Measurements from ENCODE around the gene PRC1.
A peak's percentile ranks its signal among the peaks of the same experiment; 100 is the strongest.

The PRC1 gene

GRCh38 chr15:90989040-90989768 lies 5.1 kb downstream of the PRC1 start:
- no peak for DNase-seq (ENCODE audit: low spot score)

- DNase-seq (ENCODE audit: low spot score): no peak
These were observed 6.0 kb downstream of the PRC1 start for GRCh38 chr15:90988296-90988695.

GRCh38 chr15:90987561-90988141 lies 6.7 kb downstream of the PRC1 start:
- DNase-seq (ENCODE audit: low spot score): no peak

GRCh38 chr15:90986790-90987507 lies 7.4 kb downstream of the PRC1 start:
- DNase-seq (ENCODE audit: low spot score): no peak

- DNase-seq (ENCODE audit: low spot score): no peak
These were observed 12.2 kb downstream of the PRC1 start for GRCh38 chr15:90982135-90982534.

GRCh38 chr15:90981681-90982080 lies 12.7 kb downstream of the PRC1 start:
- DNase-seq (ENCODE audit: low spot score): no peak

- DNase-seq (ENCODE audit: low spot score): no peak
These were observed 14.8 kb downstream of the PRC1 start for GRCh38 chr15:90979582-90979981.

- DNase-seq (ENCODE audit: low spot score): no peak
These were observed 20.1 kb downstream of the PRC1 start for GRCh38 chr15:90974216-90974615.

- DNase-seq (ENCODE audit: low spot score): no peak
These were observed 22.2 kb downstream of the PRC1 start for GRCh38 chr15:90972133-90972532.

- DNase-seq (ENCODE audit: low spot score): no peak
These were observed 24.1 kb downstream of the PRC1 start for GRCh38 chr15:90970274-90970673.

- DNase-seq (ENCODE audit: low spot score): no peak
These were observed 25.9 kb downstream of the PRC1 start for GRCh38 chr15:90968434-90968833.

- no peak for DNase-seq (ENCODE audit: low spot score)
These were observed 27.1 kb downstream of the PRC1 start for GRCh38 chr15:90967206-90967605.

- DNase-seq (ENCODE audit: low spot score): no peak
These were observed 28.1 kb downstream of the PRC1 start for GRCh38 chr15:90966262-90966661.

GRCh38 chr15:90962021-90962420 lies 32.3 kb downstream of the PRC1 start:
- DNase-seq (ENCODE audit: low spot score): no peak

GRCh38 chr15:90960298-90961091 lies 33.8 kb downstream of the PRC1 start:
- DNase-seq (ENCODE audit: low spot score): no peak

- DNase-seq (ENCODE audit: low spot score): no peak
These were observed 34.4 kb downstream of the PRC1 start for GRCh38 chr15:90959894-90960293.

GRCh38 chr15:90959028-90959595 lies 35.2 kb downstream of the PRC1 start:
- DNase-seq (ENCODE audit: low spot score): no peak

GRCh38 chr15:90957791-90958190 lies 36.5 kb downstream of the PRC1 start:
- no peak for DNase-seq (ENCODE audit: low spot score)

GRCh38 chr15:90957031-90957790 lies 37.1 kb downstream of the PRC1 start:
- DNase-seq (ENCODE audit: low spot score): peak; percentile 72

- DNase-seq (ENCODE audit: low spot score): peak; percentile 92
These were observed 37.9 kb downstream of the PRC1 start for GRCh38 chr15:90956274-90957030.

Measured in ecto neural progenitor cell (in vitro differentiated cells).